K562 (cell line): ENCODE data around the gene NEDD4L. TPM values are rescaled to one million over a fixed set of nuclear protein-coding genes. Genes with fewer than 3 reads are reported as not detected.
A peak's percentile ranks its signal among the peaks of the same experiment; 100 is the strongest.

ENCODE experiments used
- DMBX1 ChIP-seq: fragments of 250-450 bp; sonication (Bioruptor Pico); IDR thresholded peaks from 2 replicates; pipeline ENCODE4 v1.8.0; 2022; ENCODE audit warnings: inconsistent platforms, mild to moderate bottlenecking, moderate library complexity, borderline replicate concordance
- EP300 ChIP-seq: IDR thresholded peaks from 2 replicates; pipeline ENCODE4 v1.6.1; 2012; ENCODE audit warnings: low read length, improper control_type of control experiment
- HOXB6 ChIP-seq: fragments of 250-450 bp; sonication (Bioruptor Pico); IDR thresholded peaks from 2 replicates; pipeline ENCODE4 v1.5.1; 2022; ENCODE audit warnings: mild to moderate bottlenecking, borderline replicate concordance
- JUN ChIP-seq, 2 experiments: sonication (generic) in 1 of 2; formaldehyde crosslinking in 1 of 2; IDR thresholded peaks; 2 replicates each; pipeline versions ENCODE4 v1.6.1 to v1.8.0; 2012 to 2022; ENCODE audit warnings: borderline replicate concordance in 2 of 2, mild to moderate bottlenecking in 2 of 2, improper control_type of control experiment in 1 of 2, low read depth in 1 of 2, low read length in 1 of 2, missing genetic modification reagents in 1 of 2
- MAFF ChIP-seq: IDR thresholded peaks from 2 replicates; pipeline ENCODE4 v1.6.1; 2012; ENCODE audit warnings: low read length, improper control_type of control experiment
- MAFG ChIP-seq: fragments of 450-650 bp; conservative IDR thresholded peaks from 2 replicates; pipeline ENCODE4 v1.6.1; 2016; ENCODE audit warnings: missing genetic modification characterization, missing compliant biosample characterization
- MTA2 ChIP-seq: fragments of 450-650 bp; IDR thresholded peaks from 2 replicates; pipeline ENCODE4 v1.6.1; 2016; ENCODE audit warnings: low read depth
- MYC ChIP-seq, 2 experiments: fragments of 250-450 bp in 1 of 2; sonication (Bioruptor Pico) in 1 of 2; IDR thresholded peaks; 2 replicates each; pipeline versions ENCODE4 v1.5.1 to v1.6.1; 2012 to 2021; ENCODE audit warnings: low read depth in 2 of 2, borderline replicate concordance in 1 of 2, improper control_type of control experiment in 1 of 2, low read length in 1 of 2, mild to moderate bottlenecking in 1 of 2, moderate library complexity in 1 of 2
- NEUROD1 ChIP-seq: fragments of 150-350 bp; IDR thresholded peaks from 2 replicates; pipeline ENCODE4 v1.6.1; 2014; ENCODE audit warnings: borderline replicate concordance, low read length, low read depth; ENCODE audit not compliant: partially characterized antibody
- POLR2H ChIP-seq: IDR thresholded peaks from 2 replicates; pipeline ENCODE4 v1.6.1; 2016; ENCODE audit warnings: missing genetic modification characterization, low read depth, mild to moderate bottlenecking, control low read depth, missing compliant biosample characterization, moderate library complexity
- PTRF ChIP-seq: fragments of 450-650 bp; IDR thresholded peaks from 2 replicates; pipeline ENCODE4 v1.6.1; 2016; ENCODE audit warnings: mild to moderate bottlenecking, missing genetic modification characterization, missing compliant biosample characterization
- RBFOX2 ChIP-seq: fragments of 200-400 bp; formaldehyde crosslinking; IDR thresholded peaks from 2 replicates; pipeline ENCODE4 v1.6.1; 2017; ENCODE audit warnings: low read depth, mild to moderate bottlenecking, low read length, moderate library complexity
- ZFP1 ChIP-seq: fragments of 450-650 bp; formaldehyde crosslinking; IDR thresholded peaks from 2 replicates; pipeline ENCODE4 v1.4.0; 2020; ENCODE audit warnings: mild to moderate bottlenecking, mixed read lengths
- ZKSCAN3 ChIP-seq: fragments of 250-450 bp; sonication (Bioruptor Pico); IDR thresholded peaks from 2 replicates; pipeline ENCODE4 v1.4.0; 2020
- ZNF316 ChIP-seq: fragments of 450-650 bp; IDR thresholded peaks from 2 replicates; pipeline ENCODE4 v1.6.1; 2016
- ZNF318 ChIP-seq, 2 experiments: fragments of 450-650 bp; IDR thresholded peaks; 2 replicates each; pipeline ENCODE4 v1.6.1; 2016; ENCODE audit warnings: mild to moderate bottlenecking in 2 of 2, borderline replicate concordance in 1 of 2, low read depth in 1 of 2, moderate library complexity in 1 of 2
- ZNF395 ChIP-seq: fragments of 200-800 bp; sonication (Bioruptor generic); IDR thresholded peaks from 2 replicates; pipeline ENCODE4 v1.6.1; 2017; ENCODE audit warnings: missing genetic modification characterization, missing compliant biosample characterization
- ZNF589 ChIP-seq: fragments of 200-800 bp; sonication (Bioruptor generic); IDR thresholded peaks from 2 replicates; pipeline ENCODE4 v1.6.1; 2016; ENCODE audit warnings: low read depth, missing genetic modification characterization, missing compliant biosample characterization
- polyA plus RNA-seq, 8 experiments: library from polyadenylated mRNA; depleted of rRNA in 4 of 8; stranded (reverse) in 5 of 8; unstranded in 3 of 8; fragments of >200 nt; fragmentation: Nextera tagmentation in 2 of 8; fragmentation: Illumina TruSeq in 1 of 8; extraction: Ambion mirVana in 2 of 8; extraction: Trizol in 1 of 8; gene quantifications; 2 replicates each; pipeline versions ENCODE4 v1.2.1 to v1.2.3, GENCODE V29; 2011 to 2014; ENCODE audit warnings: inconsistent platforms in 1 of 8, missing spikeins in 1 of 8
- total RNA-seq, 7 experiments: library from RNA; depleted of rRNA in 6 of 7; stranded (reverse); fragments of >200 nt in 6 of 7; fragmentation: Illumina TruSeq in 2 of 7; extraction: Trizol in 2 of 7; gene quantifications; 2 replicates each; pipeline versions ENCODE4 v1.2.1 to v1.2.3, GENCODE V29; 2011 to 2021; ENCODE audit warnings: low replicate concordance in 1 of 7

NEDD4L gene
- total and polyA plus RNA-seq, 9 of the 15 experiments (the other 6 are each of a cell fraction or from before 2014, with no cell fraction given), result 8.1 to 33.4 (median 19.9) TPM

- TF ChIP-seq ZNF318 (IDR thresholded peaks at IDR 0.05; ENCODE audit: borderline replicate concordance in 1 of 2, low read depth in 1 of 2), result no peak
- TF ChIP-seq ZKSCAN3 (CRISPR knock-in tag), result no peak
- 0 out of 2 replicates have a peak, but pooled peaks have one; percentile 46 for TF ChIP-seq JUN (IDR thresholded peaks at IDR 0.05; ENCODE audit: borderline replicate concordance, low read depth, low read length)
- TF ChIP-seq JUN (CRISPR knock-in tag; IDR thresholded peaks at IDR 0.05; ENCODE audit: borderline replicate concordance), result no peak
- no peak for TF ChIP-seq MTA2
- no peak for TF ChIP-seq MAFF
- 0 out of 2 replicates have a peak, but pooled peaks have one; percentile 27 for TF ChIP-seq POLR2H (tag)
- no peak for TF ChIP-seq DMBX1
- TF ChIP-seq PTRF (tag), result no peak
- TF ChIP-seq EP300, result peak; percentile 55; the same call in 1 of the 2 replicates
- TF ChIP-seq ZFP1, result no peak
- peak; percentile 62; the same call in 1 of the 2 replicates for TF ChIP-seq MYC (IDR thresholded peaks at IDR 0.05; ENCODE audit: low read depth, low read length)
- TF ChIP-seq MYC (CRISPR knock-in tag; IDR thresholded peaks at IDR 0.05; ENCODE audit: borderline replicate concordance, low read depth), result no peak
- no peak for TF ChIP-seq ZNF395 (CRISPR knock-in tag)
- peak; percentile 18; the same call in 1 of the 2 replicates for TF ChIP-seq ZNF589
- TF ChIP-seq ZNF316, result peak; percentile 55
- TF ChIP-seq MAFG (tag), result peak; percentile 18; the same call in 1 of the 2 replicates
- no peak for TF ChIP-seq NEUROD1
- TF ChIP-seq RBFOX2, result peak; percentile 28; the same call in 1 of the 2 replicates
- TF ChIP-seq HOXB6 (CRISPR knock-in tag), result no peak
Observed at GRCh38 chr18:58028109-58028784, 15.8 kb upstream of the NEDD4L start (continued).
